NCI-H2196 (cell line): ENCODE measurements around the gene MIER2.

ENCODE experiments used
- DNase-seq: peaks from one replicate; lab custom pipeline; 2025; ENCODE audit not compliant: unreplicated experiment; lab: John Stamatoyannopoulos, UW

MIER2 gene

GRCh38 chr19:379796-380195 lies 35.2 kb upstream of the MIER2 start:
- DNase-seq: no peak

DNA sequence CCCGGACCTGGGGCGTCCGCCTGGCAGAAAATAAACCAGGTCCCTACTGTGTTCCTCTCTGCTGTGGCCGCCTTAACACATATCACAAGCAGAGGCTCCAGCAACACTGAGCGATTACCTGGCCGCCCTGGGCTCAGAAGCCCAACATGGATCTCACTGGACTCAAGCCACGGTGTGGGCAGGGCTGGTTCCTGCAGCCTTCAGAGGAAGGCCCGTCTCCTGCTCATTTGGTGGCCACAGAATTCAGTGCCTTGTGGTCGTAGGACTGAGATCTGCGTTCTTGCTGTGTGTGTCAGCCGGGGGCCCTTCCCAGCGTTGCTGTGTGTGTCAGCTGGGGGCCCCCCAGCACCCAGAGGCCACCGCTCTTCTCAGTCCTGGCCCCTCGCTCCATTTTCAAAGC lies 34.1 kb upstream of the MIER2 start:
- DNase-seq: no peak

DNA sequence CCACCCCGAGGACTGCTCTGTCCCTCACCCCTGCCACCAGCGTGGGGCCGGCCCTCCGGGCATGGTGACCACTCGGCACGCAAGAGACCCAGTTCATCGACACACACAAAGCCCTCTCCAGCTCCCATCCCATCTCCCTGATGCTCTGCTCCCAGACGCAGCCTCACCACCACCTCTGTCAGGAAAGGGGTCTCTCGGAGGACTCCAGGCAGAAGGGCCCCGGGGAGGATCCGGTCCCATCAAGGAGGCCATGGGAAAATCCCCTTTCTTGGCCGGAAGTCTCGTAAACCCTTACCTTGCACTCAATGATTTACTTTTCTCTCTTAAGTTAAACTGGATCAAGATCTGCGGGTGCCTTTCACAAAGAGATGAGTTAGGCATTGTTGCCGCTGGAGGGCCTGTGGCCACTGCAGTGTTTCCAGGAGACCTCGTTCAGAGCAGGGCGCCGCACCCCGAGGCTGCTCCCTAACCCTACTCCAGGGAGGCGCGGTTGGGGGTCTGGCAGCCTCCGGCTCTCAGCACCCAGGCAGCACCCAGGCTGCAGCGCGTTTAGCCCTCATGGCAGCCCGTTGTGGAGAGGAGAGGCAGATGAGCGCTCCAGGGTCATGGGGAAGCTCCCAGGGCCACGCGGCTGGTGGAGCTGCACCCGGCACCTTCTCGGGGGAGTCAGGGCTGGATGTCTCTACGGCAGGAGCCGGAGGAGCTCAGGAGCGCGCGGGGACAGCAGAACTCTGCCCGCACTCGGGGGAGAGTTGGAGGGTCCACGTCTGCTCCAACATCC lies 33.4 kb upstream of the MIER2 start:
- DNase-seq: no peak

DNA sequence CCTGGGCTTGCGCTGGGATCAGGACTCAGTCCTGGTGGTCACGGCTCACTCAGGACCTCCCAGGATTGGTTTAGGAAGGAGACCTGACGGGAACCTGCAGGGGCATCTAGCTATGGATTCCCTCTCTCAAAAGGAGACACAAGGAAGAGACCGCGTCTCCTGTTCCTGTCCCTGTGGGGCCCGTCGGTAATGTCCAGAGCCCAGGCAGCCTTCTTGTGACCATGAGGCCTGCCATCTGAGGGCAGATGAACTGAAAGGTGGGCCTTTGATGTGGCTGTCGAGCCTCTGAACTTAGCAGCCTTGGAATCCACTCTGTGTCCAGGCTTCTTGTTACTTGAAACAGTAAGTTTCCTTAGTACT lies 31.5 kb upstream of the MIER2 start:
- DNase-seq: no peak

GRCh38 chr19:375395-376110 lies 31.0 kb upstream of the MIER2 start:
- DNase-seq: no peak

DNA sequence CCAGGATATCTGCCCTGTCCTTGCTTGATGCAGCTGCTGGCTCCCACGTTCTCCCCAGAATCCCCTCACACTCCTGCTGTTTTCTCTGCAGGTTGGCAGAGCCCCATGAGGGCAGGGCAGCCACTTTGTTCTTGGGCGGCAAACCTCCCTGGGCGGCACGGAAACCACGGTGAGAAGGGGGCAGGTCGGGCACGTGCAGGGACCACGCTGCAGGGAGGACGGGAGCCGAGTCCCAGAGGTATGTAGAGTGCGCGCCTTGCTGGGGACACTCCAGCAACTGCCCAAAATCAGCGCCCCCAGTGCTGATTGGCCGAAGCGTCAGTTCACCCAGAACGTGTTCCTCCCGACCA lies 30.3 kb upstream of the MIER2 start:
- no peak for DNase-seq

DNA sequence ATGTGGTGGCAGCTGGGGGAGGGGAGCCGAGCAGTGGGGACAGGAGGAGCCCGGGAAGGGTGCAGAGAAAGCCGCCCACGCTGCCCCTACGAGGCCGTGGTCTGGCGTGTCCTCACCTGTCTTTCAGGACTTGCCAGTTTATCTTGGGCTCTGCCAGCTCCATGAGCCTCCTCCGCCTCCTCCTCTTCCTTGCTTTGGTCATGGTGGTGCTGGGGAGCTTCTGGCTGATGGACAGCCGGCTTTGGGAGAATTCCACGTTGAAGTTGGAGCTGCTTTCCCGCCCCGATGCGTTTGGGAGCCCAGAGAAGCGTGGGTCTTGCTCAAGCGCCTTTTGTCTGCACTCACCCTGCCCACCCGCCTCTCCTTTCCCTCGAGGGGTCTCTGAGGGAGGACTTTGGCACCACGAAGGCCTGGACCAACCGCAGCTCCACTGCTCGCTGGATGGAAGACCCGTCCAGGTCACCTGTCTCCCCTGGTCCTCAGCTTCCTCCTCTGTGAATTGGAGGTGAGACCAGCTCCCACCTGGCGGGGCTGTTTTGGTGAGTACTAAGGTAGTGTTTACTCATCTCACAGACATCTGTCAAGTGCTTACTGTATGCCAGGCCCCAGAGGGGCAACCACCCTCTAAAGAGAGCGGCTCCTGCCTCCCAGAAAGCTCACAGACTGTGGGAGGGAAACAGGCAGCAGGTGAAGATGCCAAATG lies 29.7 kb upstream of the MIER2 start:
- DNase-seq: no peak

- DNase-seq: no peak
Observed at GRCh38 chr19:373391-374182, 29.0 kb upstream of the MIER2 start.

- DNase-seq: peak; percentile 44
Observed at GRCh38 chr19:372306-372890, 27.8 kb upstream of the MIER2 start.

DNA sequence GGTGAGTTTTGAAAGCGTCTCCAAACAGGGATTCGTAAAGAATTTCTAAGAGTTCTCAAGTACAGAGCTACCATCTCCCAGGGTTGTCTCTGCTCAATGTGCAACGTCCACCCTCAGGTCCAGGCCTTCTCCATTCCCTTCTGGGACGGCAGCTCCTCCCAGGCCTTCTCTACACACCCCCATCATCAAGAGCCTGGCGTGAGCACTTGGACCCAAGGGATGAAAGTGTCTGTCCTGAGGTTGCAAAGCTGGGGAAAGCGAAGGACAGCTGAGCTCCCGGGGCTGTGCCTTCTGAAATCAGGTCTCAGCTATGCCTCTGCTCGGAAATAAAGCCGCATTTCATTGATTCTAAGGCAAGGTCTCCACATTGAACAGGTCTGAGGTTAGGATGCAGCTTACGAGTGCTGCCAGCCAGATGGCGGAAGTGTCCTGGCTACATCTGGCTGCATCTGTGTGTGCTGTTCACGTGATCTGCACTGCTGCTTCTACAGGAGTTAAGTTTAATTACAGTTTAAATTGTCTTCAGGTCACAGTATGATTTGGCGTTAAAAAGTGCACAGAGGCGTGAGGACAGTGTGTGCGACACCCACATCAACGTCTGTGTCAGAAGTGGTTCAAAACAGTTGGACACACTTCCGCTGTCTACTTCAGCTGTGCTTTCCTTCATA lies 27.0 kb upstream of the MIER2 start:
- DNase-seq: no peak

DNA sequence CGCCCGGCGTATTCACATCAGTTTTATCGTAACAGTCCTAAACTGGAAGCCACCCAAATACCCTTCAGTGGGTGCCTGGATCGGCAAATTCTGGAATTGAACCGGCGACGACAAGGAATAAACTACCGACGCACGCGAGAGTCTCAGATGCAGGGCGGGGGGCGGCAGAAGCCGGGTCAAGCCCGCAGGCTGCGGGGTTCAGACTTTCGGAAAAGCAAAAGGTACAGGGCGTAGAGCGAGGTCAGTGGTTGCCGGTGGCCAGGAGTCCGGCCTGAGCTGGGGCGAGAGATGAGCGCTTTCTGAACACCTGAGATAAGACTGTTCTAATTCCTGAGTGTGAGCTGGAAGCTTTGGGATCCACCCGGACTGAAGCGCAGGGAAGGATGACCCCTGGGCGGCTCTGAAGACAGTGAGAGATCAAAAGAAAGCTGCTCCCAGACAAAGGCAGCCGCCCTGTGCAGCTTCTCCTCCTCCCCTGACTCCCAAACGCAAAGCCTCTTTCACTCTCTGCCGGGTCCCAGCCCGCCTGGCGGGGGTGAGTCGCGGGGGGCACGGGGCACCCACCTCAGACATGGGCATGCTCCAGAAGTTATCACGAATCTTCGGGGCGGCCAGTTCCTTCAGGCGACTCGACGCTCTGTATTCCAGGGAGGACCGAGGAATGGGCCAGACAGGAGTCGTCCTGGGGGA lies 26.2 kb upstream of the MIER2 start:
- DNase-seq: no peak

DNA sequence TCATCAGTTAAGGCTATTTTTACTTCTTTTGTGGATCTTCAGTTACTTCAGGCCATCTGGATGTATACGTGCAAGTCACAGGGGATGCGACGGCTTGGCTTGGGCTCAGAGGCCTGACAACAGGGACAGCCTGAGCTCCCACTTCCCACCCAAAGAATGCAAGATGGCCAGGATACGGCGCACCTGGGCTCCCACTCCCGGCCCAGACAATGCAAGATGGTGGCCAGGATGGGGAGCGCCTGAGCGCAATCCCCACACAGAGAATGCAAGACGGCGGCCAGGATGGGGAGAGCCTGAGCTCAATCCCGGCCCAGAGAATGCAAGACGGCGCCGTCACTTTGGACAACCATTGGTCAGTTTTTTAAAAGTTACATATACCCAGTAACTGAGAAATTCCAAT lies 25.3 kb upstream of the MIER2 start:
- no peak for DNase-seq

DNA sequence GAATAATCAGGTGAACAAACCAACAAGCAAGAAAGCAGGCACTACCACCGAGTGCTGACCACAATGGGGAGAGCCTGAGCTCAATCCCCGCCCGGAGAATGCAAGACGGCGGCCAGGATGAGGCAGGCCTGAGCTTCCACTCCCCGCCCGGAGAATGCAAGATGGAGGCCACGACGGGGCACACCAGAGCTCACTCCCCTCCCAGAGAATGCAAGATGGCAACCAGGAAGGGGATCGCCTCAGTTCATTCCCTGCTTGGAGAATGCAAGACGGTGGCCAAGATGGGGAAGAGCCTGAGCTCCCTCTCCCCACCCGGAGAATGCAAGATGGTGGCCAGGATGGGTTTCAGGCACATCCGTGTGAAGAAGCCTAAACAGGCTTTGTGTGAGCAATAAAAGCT lies 24.7 kb upstream of the MIER2 start:
- DNase-seq: no peak

GRCh38 chr19:368630-369024 lies 24.0 kb upstream of the MIER2 start:
- no peak for DNase-seq

DNA sequence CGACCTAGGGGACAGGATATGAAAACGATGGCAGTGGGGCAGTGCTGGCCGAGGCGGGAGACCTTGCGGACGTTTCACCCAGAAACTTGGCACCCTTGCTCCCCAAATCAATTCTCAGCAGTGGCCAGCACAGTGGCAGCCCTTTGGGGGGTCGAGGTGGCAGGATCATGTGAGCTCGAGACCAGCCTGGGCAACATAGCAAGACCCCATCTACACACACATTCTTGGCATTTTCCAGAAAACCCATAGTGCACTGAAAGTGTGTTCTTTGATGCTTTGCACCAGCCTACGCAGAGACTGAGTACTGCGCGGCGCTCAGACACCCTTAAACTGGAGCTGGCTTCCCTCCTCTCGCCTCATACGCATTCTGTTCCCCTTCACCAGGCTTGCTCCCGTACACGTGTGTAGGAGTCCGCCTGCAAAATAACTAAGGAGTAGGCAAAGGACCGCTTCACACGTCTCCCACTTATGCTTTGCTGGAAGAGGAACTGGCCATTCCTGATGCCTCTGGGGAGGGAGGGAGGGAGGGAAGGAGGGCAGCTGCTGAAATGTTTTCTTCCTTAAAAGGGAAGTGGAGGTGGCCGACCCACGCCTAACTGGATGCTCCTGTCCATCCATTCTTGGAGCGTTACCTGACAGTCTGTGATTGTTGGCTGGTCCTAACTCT lies 23.5 kb upstream of the MIER2 start:
- DNase-seq: no peak

GRCh38 chr19:367561-367960 lies 23.0 kb upstream of the MIER2 start:
- no peak for DNase-seq

DNA sequence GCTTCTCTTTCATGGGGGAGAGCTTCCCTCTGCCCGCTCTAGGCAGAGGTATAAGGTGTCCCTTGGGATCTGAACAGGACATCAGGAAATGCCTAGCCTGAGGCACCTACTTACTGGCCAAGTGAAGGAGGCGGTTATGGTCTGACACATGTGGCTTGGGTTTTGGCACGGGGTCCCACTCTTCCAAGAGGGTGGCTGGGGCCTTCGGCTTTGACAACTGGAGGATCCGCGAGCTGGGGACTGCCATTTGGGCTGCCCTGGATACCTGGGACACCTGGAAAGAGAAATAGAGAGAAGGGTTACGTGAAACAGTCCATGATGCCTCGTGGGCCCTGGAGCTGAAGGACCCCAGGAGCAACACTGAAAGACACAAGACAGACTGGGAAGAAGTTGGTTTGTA lies 22.4 kb upstream of the MIER2 start:
- no peak for DNase-seq

- no peak for DNase-seq
Observed at GRCh38 chr19:366205-366783, 21.7 kb upstream of the MIER2 start.
